Prostate gland (tissue), 2 donors: Measurements from ENCODE around the gene PAQR4.

ENCODE experiments used
- POLR2AphosphoS5 ChIP-seq: sonication (generic); formaldehyde crosslinking; IDR thresholded peaks from one replicate; pipeline ENCODE4 v1.6.1; 2017; ENCODE audit warnings: antibody characterized with exemption
- TF ChIP-seq, protein P1 (sequence below), 4 experiments: fragments of 200-600 bp in 2 of 4; fragments of 450-650 bp in 2 of 4; sonication (generic) in 2 of 4; IDR thresholded peaks; 1 replicate in 3 of 4; 2 replicates in 1 of 4; pipeline ENCODE4 v1.5.1; 2016 to 2019; ENCODE audit warnings: antibody characterized with exemption in 4 of 4, mild to moderate bottlenecking in 2 of 4, moderate library complexity in 2 of 4

DNA sequence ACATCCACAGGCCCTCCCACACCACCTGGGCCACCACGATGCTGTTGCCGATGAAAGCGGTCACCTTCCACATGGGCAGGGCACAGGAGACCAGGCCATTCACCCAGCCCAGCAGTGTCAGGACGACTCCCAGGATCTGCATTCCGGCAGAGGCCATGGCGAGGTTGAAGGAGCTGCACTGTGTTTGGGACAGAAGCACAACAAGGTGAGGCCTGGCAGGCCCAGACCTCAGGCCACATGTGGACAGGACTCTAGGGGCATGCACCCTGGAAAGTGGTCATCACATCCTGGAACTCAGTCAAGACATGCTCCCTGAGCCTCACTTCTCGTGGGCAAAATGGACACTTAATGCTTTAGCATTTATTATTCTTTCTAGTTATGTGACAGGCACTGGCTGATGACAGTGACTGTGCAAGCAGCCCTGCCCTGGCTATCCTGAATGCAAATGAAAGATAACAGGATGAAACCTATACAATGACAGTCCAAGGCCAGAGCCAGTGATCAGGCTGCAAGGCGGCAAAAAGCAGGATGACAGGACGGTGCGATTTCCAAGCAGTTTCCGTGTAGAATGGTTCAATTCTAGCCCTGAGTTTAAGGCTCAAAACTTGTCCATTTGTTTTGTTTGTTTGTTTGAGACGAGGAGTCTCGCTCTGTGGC is 46.8 kb downstream of the PAQR4 start:
- TF ChIP-seq, protein P1, sequence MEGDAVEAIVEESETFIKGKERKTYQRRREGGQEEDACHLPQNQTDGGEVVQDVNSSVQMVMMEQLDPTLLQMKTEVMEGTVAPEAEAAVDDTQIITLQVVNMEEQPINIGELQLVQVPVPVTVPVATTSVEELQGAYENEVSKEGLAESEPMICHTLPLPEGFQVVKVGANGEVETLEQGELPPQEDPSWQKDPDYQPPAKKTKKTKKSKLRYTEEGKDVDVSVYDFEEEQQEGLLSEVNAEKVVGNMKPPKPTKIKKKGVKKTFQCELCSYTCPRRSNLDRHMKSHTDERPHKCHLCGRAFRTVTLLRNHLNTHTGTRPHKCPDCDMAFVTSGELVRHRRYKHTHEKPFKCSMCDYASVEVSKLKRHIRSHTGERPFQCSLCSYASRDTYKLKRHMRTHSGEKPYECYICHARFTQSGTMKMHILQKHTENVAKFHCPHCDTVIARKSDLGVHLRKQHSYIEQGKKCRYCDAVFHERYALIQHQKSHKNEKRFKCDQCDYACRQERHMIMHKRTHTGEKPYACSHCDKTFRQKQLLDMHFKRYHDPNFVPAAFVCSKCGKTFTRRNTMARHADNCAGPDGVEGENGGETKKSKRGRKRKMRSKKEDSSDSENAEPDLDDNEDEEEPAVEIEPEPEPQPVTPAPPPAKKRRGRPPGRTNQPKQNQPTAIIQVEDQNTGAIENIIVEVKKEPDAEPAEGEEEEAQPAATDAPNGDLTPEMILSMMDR (IDR thresholded peaks at IDR 0.05): no peak
- no peak for TF ChIP-seq POLR2AphosphoS5
